ENCODE data around the gene STAC3.

DNA sequence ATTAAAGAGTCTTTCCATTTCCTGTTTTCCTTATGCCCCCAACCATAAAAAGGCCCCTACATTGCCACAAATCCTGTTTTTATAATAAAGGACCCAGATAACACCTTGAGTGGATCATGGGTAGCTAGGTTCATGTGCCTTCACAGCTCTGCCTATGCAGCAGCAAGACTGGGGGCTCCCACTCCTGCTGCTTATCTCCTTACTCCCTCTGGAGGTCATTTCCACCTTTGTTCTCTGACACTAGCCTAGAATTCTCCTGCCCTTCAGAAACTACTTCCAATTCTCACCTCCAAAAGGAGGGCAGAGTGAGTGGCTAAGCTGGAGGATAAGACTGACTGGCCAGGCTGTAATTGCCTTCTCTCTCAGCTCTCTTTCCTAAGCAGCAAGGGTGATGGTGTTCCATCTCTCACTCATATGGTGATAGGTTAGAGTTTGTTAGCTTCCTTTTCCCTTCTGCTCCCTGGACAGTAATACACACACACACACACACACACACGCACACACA lies 20.0 kb upstream of the STAC3 start:
- no peak for TF ChIP-seq POLR2AphosphoS5 (IDR thresholded peaks at IDR 0.05)
- TF ChIP-seq, protein P1, sequence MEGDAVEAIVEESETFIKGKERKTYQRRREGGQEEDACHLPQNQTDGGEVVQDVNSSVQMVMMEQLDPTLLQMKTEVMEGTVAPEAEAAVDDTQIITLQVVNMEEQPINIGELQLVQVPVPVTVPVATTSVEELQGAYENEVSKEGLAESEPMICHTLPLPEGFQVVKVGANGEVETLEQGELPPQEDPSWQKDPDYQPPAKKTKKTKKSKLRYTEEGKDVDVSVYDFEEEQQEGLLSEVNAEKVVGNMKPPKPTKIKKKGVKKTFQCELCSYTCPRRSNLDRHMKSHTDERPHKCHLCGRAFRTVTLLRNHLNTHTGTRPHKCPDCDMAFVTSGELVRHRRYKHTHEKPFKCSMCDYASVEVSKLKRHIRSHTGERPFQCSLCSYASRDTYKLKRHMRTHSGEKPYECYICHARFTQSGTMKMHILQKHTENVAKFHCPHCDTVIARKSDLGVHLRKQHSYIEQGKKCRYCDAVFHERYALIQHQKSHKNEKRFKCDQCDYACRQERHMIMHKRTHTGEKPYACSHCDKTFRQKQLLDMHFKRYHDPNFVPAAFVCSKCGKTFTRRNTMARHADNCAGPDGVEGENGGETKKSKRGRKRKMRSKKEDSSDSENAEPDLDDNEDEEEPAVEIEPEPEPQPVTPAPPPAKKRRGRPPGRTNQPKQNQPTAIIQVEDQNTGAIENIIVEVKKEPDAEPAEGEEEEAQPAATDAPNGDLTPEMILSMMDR (IDR thresholded peaks at IDR 0.05): no peak
- TF ChIP-seq POLR2A (IDR thresholded peaks at IDR 0.05): no peak

Measured in sigmoid colon (tissue), 4 donors.